Measurements from ENCODE around the gene GIMAP6. TPM values are rescaled to one million over a fixed set of nuclear protein-coding genes. Genes with fewer than 3 reads are reported as not detected.

GIMAP6 gene
- total and polyA plus RNA-seq, 7 donors = 5.8 to 25.0 (median 12.2) TPM

DNA sequence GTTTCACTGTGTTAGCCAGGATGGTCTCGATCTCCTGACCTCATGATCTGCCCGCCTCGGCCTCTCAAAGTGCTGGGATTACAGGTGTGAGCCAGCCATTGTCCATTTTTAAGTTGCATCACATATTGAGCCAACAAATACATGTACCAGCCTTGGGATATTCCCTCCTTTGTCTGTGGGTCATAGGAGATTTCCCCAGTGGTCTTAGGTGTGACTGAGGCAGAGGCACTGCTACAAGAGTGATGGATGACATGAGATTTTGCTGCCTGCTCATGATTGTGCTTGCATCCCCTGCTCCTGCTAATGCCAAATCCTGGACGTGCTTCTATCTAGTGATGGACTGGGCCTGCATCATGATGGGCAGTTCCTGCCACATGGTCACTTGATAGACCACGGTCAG lies 10.7 kb upstream of the GIMAP6 start:
- no peaks in the 10 kb centered on the region for H3K4me1 ChIP-seq
- H3K4me3 ChIP-seq = no peak overlapping the region
- DNase-seq = no peak
- no peak for TF ChIP-seq POLR2AphosphoS5 (IDR thresholded peaks at IDR 0.05)
- no peak for TF ChIP-seq POLR2A (IDR thresholded peaks at IDR 0.05)
- TF ChIP-seq CTCF (IDR thresholded peaks at IDR 0.05) = no peak
- TF ChIP-seq EP300 (IDR thresholded peaks at IDR 0.05) = no peak
- 89% methylated on average over 5 of the region's 5 CpGs for WGBS, 2 donors
- intact Hi-C loops (cut with DNase I) = no loop called here
- no peaks in the 10 kb centered on the region for H3K27me3 ChIP-seq
- no peaks in the 10 kb centered on the region for H3K36me3 ChIP-seq
- peaks cover 0 to 4% (median 2%) of the 10 kb centered on the region in 4 donors for H3K9me3 ChIP-seq
- H3K27ac ChIP-seq = no peak overlapping the region

GRCh38 chr7:150641854-150642253 lies 9.7 kb upstream of the GIMAP6 start:
- Histone ChIP-seq H3K4me3 (no peak overlapping the region), H3K27me3 (no peaks in the 10 kb centered on the region), H3K27ac (no peak overlapping the region), H3K4me1 (no peaks in the 10 kb centered on the region), H3K36me3 (no peaks in the 10 kb centered on the region), H3K9me3 (peaks cover 0 to 4% (median 2%) of the 10 kb centered on the region in 4 donors)
- TF ChIP-seq POLR2A (IDR thresholded peaks at IDR 0.05) = no peak
- TF ChIP-seq CTCF (IDR thresholded peaks at IDR 0.05) = no peak
- TF ChIP-seq EP300 (IDR thresholded peaks at IDR 0.05) = no peak
- no peak for TF ChIP-seq POLR2AphosphoS5 (IDR thresholded peaks at IDR 0.05)
- no peak for DNase-seq
- intact Hi-C loops (cut with DNase I) = no loop called here

GRCh38 chr7:150633926-150634325 lies 1.7 kb upstream of the GIMAP6 start:
- no peak for TF ChIP-seq POLR2A (IDR thresholded peaks at IDR 0.05)
- TF ChIP-seq CTCF (IDR thresholded peaks at IDR 0.05) = no peak
- TF ChIP-seq EP300 (IDR thresholded peaks at IDR 0.05) = no peak
- TF ChIP-seq POLR2AphosphoS5 (IDR thresholded peaks at IDR 0.05) = no peak
- 83% methylated on average over 1 of the region's 1 CpG for WGBS, 2 donors

GRCh38 chr7:150631084-150631826 lies 930 bp downstream of the GIMAP6 start:
- Histone ChIP-seq H3K27ac (peak overlapping the region; percentile 44 to 62 (median 50)), H3K4me1 (no peaks in the 10 kb centered on the region), H3K36me3 (no peaks in the 10 kb centered on the region), H3K27me3 (no peaks in the 10 kb centered on the region), H3K9me3 (no peaks in the 10 kb centered on the region), H3K4me3 (peak overlapping the region in 3 of 4 donors; percentile 21 to 42 (median 36))
- DNase-seq = no peak
- intact Hi-C loops (cut with DNase I) = no loop called here
- no peak for TF ChIP-seq CTCF (IDR thresholded peaks at IDR 0.05)
- peak in 3 of 4 donors; percentile 31 to 42 (median 37) for TF ChIP-seq POLR2AphosphoS5 (IDR thresholded peaks at IDR 0.05)
- no peak for TF ChIP-seq POLR2A (IDR thresholded peaks at IDR 0.05)
- 46 to 48% methylated on average over 8 of the region's 8 CpGs for WGBS, 2 donors

More at GRCh38 chr7:150633926-150634325, 1.7 kb upstream of the GIMAP6 start:
- Histone ChIP-seq H3K36me3 (no peaks in the 10 kb centered on the region), H3K9me3 (peaks cover 0 to 3% (median under 1%) of the 10 kb centered on the region in 4 donors), H3K4me3 (no peak overlapping the region), H3K27me3 (no peaks in the 10 kb centered on the region), H3K27ac (no peak overlapping the region), H3K4me1 (no peaks in the 10 kb centered on the region)
- intact Hi-C loops (cut with DNase I) = no loop called here
- DNase-seq = no peak
